ENCODE results near the gene GNB1L. TPM values are rescaled to one million over a fixed set of nuclear protein-coding genes. Genes with fewer than 3 reads are reported as not detected.

GNB1L gene
- total RNA-seq, 4 donors from 2014 or later, result 4.6 to 8.7 (median 6.8) TPM

- no peak for TF ChIP-seq POLR2A (IDR thresholded peaks at IDR 0.05; ENCODE audit: low read depth)
- TF ChIP-seq, protein P1, sequence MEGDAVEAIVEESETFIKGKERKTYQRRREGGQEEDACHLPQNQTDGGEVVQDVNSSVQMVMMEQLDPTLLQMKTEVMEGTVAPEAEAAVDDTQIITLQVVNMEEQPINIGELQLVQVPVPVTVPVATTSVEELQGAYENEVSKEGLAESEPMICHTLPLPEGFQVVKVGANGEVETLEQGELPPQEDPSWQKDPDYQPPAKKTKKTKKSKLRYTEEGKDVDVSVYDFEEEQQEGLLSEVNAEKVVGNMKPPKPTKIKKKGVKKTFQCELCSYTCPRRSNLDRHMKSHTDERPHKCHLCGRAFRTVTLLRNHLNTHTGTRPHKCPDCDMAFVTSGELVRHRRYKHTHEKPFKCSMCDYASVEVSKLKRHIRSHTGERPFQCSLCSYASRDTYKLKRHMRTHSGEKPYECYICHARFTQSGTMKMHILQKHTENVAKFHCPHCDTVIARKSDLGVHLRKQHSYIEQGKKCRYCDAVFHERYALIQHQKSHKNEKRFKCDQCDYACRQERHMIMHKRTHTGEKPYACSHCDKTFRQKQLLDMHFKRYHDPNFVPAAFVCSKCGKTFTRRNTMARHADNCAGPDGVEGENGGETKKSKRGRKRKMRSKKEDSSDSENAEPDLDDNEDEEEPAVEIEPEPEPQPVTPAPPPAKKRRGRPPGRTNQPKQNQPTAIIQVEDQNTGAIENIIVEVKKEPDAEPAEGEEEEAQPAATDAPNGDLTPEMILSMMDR (IDR thresholded peaks at IDR 0.05), result no peak
- 98% methylated on average over 4 of the region's 7 CpGs for WGBS
- no peaks in the 10 kb centered on the region for H3K9me3 ChIP-seq
- intact Hi-C loops (cut with DNase I), result no loop called here
- no peaks in the 10 kb centered on the region for H3K27me3 ChIP-seq
- DNase-seq (ENCODE audit: extremely low spot score), result no peak
- no peak overlapping the region for H3K4me3 ChIP-seq
- H3K36me3 ChIP-seq, result peaks cover 0 to 90% (median 67%) of the 10 kb centered on the region in 4 donors
- no peaks in the 10 kb centered on the region for H3K4me1 ChIP-seq
- no peak overlapping the region for H3K27ac ChIP-seq (replicated peaks in 1 of 4)
Measured at GRCh38 chr22:19898145-19898544, 43.5 kb upstream of the GNB1L start.

DNA sequence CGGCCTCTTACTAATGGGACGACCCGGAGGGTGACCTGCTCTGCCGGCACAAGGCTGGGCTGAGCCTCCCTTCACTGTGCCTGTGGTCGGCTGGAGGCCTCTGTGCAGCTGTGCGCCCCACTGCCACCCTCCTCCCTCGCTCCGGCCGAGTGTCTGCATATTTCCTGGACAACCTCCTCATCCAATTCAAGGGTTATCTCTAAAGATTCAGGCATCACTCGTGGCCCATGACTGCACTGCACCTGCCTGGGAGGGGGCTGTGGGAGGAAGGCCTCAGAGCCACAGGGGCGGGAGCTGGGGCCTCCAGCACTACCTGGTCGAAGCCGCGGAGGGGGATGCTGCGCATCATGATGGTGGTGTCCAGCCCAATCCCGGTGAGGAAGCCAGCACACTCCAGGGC is 43.1 kb upstream of the GNB1L start:
- Histone ChIP-seq H3K9me3 (no peaks in the 10 kb centered on the region), H3K4me3 (no peak overlapping the region), H3K36me3 (peaks cover 0 to 90% (median 67%) of the 10 kb centered on the region in 4 donors), H3K27ac (replicated peaks in 1 of 4) (no peak overlapping the region), H3K27me3 (no peaks in the 10 kb centered on the region), H3K4me1 (peaks cover 0 to 3% (median 0%) of the 10 kb centered on the region in 4 donors)
- DNase-seq (ENCODE audit: extremely low spot score), result no peak
- intact Hi-C loops (cut with DNase I), result no loop called here
- TF ChIP-seq, protein P1 (IDR thresholded peaks at IDR 0.05), result no peak
- 94% methylated on average over 16 of the region's 16 CpGs for WGBS

GRCh38 chr22:19896665-19897355 is 42.1 kb upstream of the GNB1L start:
- intact Hi-C loops (cut with DNase I), result no loop called here
- Histone ChIP-seq H3K9me3 (no peaks in the 10 kb centered on the region), H3K36me3 (peaks cover 0 to 86% (median 63%) of the 10 kb centered on the region in 4 donors), H3K27ac (replicated peaks in 1 of 4) (no peak overlapping the region), H3K4me3 (no peak overlapping the region), H3K4me1 (peaks cover 7 to 12% (median 8%) of the 10 kb centered on the region in 4 donors), H3K27me3 (no peaks in the 10 kb centered on the region)
- WGBS, result 84% methylated on average over 10 of the region's 15 CpGs
- no peak for DNase-seq (ENCODE audit: extremely low spot score)
- TF ChIP-seq, protein P1 (IDR thresholded peaks at IDR 0.05), result no peak
- TF ChIP-seq POLR2A (IDR thresholded peaks at IDR 0.05; ENCODE audit: low read depth), result no peak
- TF ChIP-seq POLR2AphosphoS5 (IDR thresholded peaks at IDR 0.05), result no peak
- no peak for TF ChIP-seq EP300 (IDR thresholded peaks at IDR 0.05)

DNA sequence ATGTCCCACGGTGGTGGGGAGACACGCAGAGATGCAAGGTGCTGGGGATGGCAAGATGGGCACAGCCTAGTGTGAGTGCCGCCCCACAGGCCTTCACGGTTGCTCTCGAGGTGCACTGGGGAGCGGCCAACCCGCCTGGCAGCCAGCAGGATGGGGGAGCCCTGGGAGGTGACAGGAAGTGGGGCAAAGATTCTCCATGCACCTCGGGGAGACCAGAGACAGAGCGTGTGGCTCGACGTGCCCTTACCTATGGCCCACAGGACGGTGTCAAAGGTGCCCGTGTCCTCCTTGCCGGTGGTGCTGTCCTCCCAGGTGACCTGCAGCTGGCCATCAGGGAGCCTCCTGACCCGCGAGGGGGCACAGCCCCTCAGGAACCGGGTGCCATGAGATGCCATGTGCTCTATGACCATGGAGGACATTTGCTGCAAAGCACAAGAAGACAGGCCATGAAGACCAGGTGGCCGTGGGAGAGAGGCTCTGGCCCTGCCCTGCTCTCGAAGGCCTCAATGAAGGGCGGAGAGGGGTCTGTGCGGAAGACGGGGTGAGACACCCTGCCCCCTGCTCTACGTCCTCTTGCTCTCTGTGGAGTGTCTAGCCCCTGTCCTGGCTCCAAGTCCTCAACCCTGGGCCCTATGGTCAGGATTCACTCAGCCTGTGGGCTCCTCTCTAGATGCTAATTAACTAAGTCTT is 40.6 kb upstream of the GNB1L start:
- no peak for DNase-seq (ENCODE audit: extremely low spot score)
- Histone ChIP-seq H3K36me3 (peaks cover 0 to 81% (median 63%) of the 10 kb centered on the region in 4 donors), H3K4me1 (peaks cover 15 to 25% (median 19%) of the 10 kb centered on the region in 4 donors), H3K27ac (replicated peaks in 1 of 4) (no peak overlapping the region), H3K27me3 (no peaks in the 10 kb centered on the region), H3K9me3 (no peaks in the 10 kb centered on the region), H3K4me3 (no peak overlapping the region)
- WGBS, result 91% methylated on average over 22 of the region's 23 CpGs
- TF ChIP-seq, protein P1 (IDR thresholded peaks at IDR 0.05), result no peak
- TF ChIP-seq EP300 (IDR thresholded peaks at IDR 0.05) (no peak), POLR2A (IDR thresholded peaks at IDR 0.05; ENCODE audit: low read depth) (no peak), POLR2AphosphoS5 (IDR thresholded peaks at IDR 0.05) (no peak)
- intact Hi-C loops (cut with DNase I), result no loop called here

Data from esophagus muscularis mucosa (tissue), 4 donors.